Endodermal cell (in vitro differentiated cells): ENCODE results near the gene SHISA4. TPM values are rescaled to one million over a fixed set of nuclear protein-coding genes. Genes with fewer than 3 reads are reported as not detected.

Experiments used
- DNase-seq: peaks from one replicate; pipeline ENCODE4 v3.0.0-alpha.2; 2017
- H3K27ac ChIP-seq: 2 replicates; pipeline ENCODE4 v1.5.1; 2013; ENCODE audit warnings: mild to moderate bottlenecking, low read depth, low read length, moderate library complexity
- H3K27me3 ChIP-seq: 2 replicates; pipeline ENCODE4 v1.6.1; 2013; ENCODE audit warnings: mild to moderate bottlenecking, low read length, moderate library complexity; ENCODE audit not compliant: insufficient read depth, control insufficient read depth, poor library complexity, severe bottlenecking
- H3K36me3 ChIP-seq: 2 replicates; pipeline ENCODE4 v1.7.0; 2013; ENCODE audit warnings: mild to moderate bottlenecking, low read length, moderate library complexity; ENCODE audit not compliant: control insufficient read depth, insufficient read depth
- H3K4me1 ChIP-seq: one replicate; pipeline ENCODE4 v1.7.0; 2013; ENCODE audit warnings: low read length; ENCODE audit not compliant: control insufficient read depth, insufficient read depth
- H3K4me3 ChIP-seq: 2 replicates; pipeline ENCODE4 v1.5.1; 2013; ENCODE audit warnings: mild to moderate bottlenecking, low read length, moderate library complexity
- H3K9ac ChIP-seq: 2 replicates; pipeline ENCODE4 v1.6.1; 2013; ENCODE audit warnings: mild to moderate bottlenecking, low read length, moderate library complexity; ENCODE audit not compliant: poor library complexity, severe bottlenecking; ENCODE audit errors: extremely low read depth
- H3K9me3 ChIP-seq: 2 replicates; pipeline ENCODE4 v1.6.1; 2013; ENCODE audit warnings: mild to moderate bottlenecking, low read length, moderate library complexity; ENCODE audit not compliant: control insufficient read depth
- H3K27ac Mint-ChIP-seq: 2 replicates; pipeline ENCODE4 v1.8.0; 2020; ENCODE audit warnings: mixed read lengths
- H3K27me3 Mint-ChIP-seq: 2 replicates; pipeline ENCODE4 v1.8.0; 2021; ENCODE audit warnings: mild to moderate bottlenecking, mixed read lengths; ENCODE audit not compliant: insufficient read depth
- H3K36me3 Mint-ChIP-seq: 2 replicates; pipeline ENCODE4 v1.8.0; 2020; ENCODE audit warnings: low read depth, mixed read lengths
- H3K4me1 Mint-ChIP-seq: 2 replicates; pipeline ENCODE4 v1.8.0; 2020; ENCODE audit warnings: mixed read lengths
- H3K4me3 Mint-ChIP-seq: 2 replicates; pipeline ENCODE4 v1.8.0; 2020; ENCODE audit warnings: mild to moderate bottlenecking, moderate library complexity, mixed read lengths
- H3K9me3 Mint-ChIP-seq: 2 replicates; pipeline ENCODE4 v1.8.0; 2020; ENCODE audit warnings: mild to moderate bottlenecking, mixed read lengths
- CTCF ChIP-seq: fragments of 200-600 bp; sonication (generic); conservative IDR thresholded peaks from 2 replicates; pipeline ENCODE4 v1.5.0; 2021; ENCODE audit warnings: antibody characterized with exemption, mild to moderate bottlenecking
- WGBS, 2 experiments: methylation state at CpG; one replicate each; pipeline versions ENCODE4 v1.1.5 to v1.1.7; 2013; ENCODE audit warnings: missing lambda C conversion rate in 2 of 2, mixed read lengths in 1 of 2; ENCODE audit not compliant: insufficient coverage in 1 of 2, insufficient read length in 1 of 2; 5-methylcytosine and 5-hydroxymethylcytosine counted together
- total RNA-seq, 2 donors: library from RNA; stranded (reverse); fragmentation: NEBNext Ultra II Directional in 1 of 2; extraction: Animal tissue kit (Norgen Biotek cat#: 25700) in 1 of 2; gene quantifications; 2 replicates in 1 of 2; 3 replicates in 1 of 2; pipeline ENCODE4 v1.2.1, GENCODE V29; 2021

Gene SHISA4
- total RNA-seq, 2 donors from 2014 or later, result 5.8 to 7.3 TPM

DNA sequence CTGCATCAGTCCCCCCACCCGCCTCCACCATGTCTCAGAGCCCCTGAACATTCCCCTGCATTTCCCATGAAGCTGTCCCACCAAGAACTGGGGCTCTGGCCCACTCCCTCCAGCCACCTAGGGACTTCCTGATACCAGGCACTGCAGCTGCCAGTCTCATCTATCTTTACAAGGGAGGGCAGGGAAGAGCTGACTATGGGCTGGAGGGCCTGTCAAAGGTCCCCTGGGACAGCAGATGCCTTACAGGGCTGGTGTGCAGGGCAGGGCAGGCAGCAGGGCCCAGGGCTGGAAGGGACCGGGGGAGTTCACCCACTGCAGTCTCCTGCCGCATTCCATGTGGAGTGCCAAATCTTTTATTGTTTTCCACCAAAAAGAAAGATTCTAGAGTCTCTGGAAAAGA, 17.6 kb downstream of the SHISA4 start:
- H3K9me3 Mint-ChIP-seq, result no peaks in the 10 kb centered on the region
- H3K36me3 ChIP-seq, result no peaks in the 10 kb centered on the region
- H3K4me1 ChIP-seq, result no peaks in the 10 kb centered on the region
- H3K27me3 Mint-ChIP-seq, result no peaks in the 10 kb centered on the region
- H3K9me3 ChIP-seq, result no peaks in the 10 kb centered on the region
- H3K27ac ChIP-seq, result no peak overlapping the region
- no peak overlapping the region for H3K27ac Mint-ChIP-seq
- H3K4me3 Mint-ChIP-seq, result no peak overlapping the region
- H3K27me3 ChIP-seq, result no peaks in the 10 kb centered on the region
- WGBS, 2 experiments, result 94 to 100% methylated on average over 2 to 3 of the region's 3 CpGs
- peaks cover 3% of the 10 kb centered on the region for H3K4me1 Mint-ChIP-seq
- no peak overlapping the region for H3K9ac ChIP-seq
- TF ChIP-seq CTCF, result no peak
- H3K36me3 Mint-ChIP-seq, result no peaks in the 10 kb centered on the region
- H3K4me3 ChIP-seq, result no peak overlapping the region
- no peak for DNase-seq

GRCh38 chr1:201907621-201908020, 18.9 kb downstream of the SHISA4 start:
- Mint-ChIP-seq H3K27ac (no peak overlapping the region), H3K4me3 (no peak overlapping the region), H3K36me3 (no peaks in the 10 kb centered on the region), H3K4me1 (peaks cover 12% of the 10 kb centered on the region), H3K9me3 (no peaks in the 10 kb centered on the region), H3K27me3 (no peaks in the 10 kb centered on the region)
- WGBS, 2 experiments, result 89 to 97% methylated on average over 5 to 6 of the region's 6 CpGs
- H3K9me3 ChIP-seq, result no peaks in the 10 kb centered on the region
- peaks cover 3% of the 10 kb centered on the region for H3K4me1 ChIP-seq
- no peak for DNase-seq
- no peaks in the 10 kb centered on the region for H3K36me3 ChIP-seq
- H3K9ac ChIP-seq, result no peak overlapping the region
- H3K27me3 ChIP-seq, result no peaks in the 10 kb centered on the region
- H3K4me3 ChIP-seq, result no peak overlapping the region
- TF ChIP-seq CTCF, result no peak
- H3K27ac ChIP-seq, result no peak overlapping the region

- peak overlapping the region; percentile 60 for H3K27ac Mint-ChIP-seq
- DNase-seq, result peak; percentile 83
Observed at GRCh38 chr1:201911826-201912571, 23.3 kb downstream of the SHISA4 start.

More at GRCh38 chr1:201911826-201912571, 23.3 kb downstream of the SHISA4 start:
- Histone ChIP-seq H3K4me1 (peaks cover 3% of the 10 kb centered on the region), H3K36me3 (no peaks in the 10 kb centered on the region), H3K27ac (no peak overlapping the region), H3K9me3 (no peaks in the 10 kb centered on the region), H3K4me3 (no peak overlapping the region), H3K27me3 (no peaks in the 10 kb centered on the region), H3K9ac (no peak overlapping the region)
- WGBS, 2 experiments, result 70 to 74% methylated on average over 3 to 4 of the region's 4 CpGs
- H3K27me3 Mint-ChIP-seq, result no peaks in the 10 kb centered on the region
- no peaks in the 10 kb centered on the region for H3K9me3 Mint-ChIP-seq
- H3K4me1 Mint-ChIP-seq, result peaks cover 14% of the 10 kb centered on the region
- no peak for TF ChIP-seq CTCF
- no peak overlapping the region for H3K4me3 Mint-ChIP-seq
- H3K36me3 Mint-ChIP-seq, result no peaks in the 10 kb centered on the region
